ENCODE results near the gene ABCB9.

- no peak for TF ChIP-seq EZH2 (IDR thresholded peaks at IDR 0.05; ENCODE audit: insufficient read depth, low read length)
- TF ChIP-seq, protein P1, sequence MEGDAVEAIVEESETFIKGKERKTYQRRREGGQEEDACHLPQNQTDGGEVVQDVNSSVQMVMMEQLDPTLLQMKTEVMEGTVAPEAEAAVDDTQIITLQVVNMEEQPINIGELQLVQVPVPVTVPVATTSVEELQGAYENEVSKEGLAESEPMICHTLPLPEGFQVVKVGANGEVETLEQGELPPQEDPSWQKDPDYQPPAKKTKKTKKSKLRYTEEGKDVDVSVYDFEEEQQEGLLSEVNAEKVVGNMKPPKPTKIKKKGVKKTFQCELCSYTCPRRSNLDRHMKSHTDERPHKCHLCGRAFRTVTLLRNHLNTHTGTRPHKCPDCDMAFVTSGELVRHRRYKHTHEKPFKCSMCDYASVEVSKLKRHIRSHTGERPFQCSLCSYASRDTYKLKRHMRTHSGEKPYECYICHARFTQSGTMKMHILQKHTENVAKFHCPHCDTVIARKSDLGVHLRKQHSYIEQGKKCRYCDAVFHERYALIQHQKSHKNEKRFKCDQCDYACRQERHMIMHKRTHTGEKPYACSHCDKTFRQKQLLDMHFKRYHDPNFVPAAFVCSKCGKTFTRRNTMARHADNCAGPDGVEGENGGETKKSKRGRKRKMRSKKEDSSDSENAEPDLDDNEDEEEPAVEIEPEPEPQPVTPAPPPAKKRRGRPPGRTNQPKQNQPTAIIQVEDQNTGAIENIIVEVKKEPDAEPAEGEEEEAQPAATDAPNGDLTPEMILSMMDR (IDR thresholded peaks at IDR 0.05; ENCODE audit: insufficient read depth, low read depth, low read length) = no peak
Measured at GRCh38 chr12:122909442-122910288, 56.6 kb downstream of the ABCB9 start.
